Dermis microvascular lymphatic vessel endothelial cell (primary cell): ENCODE data around the gene DNAJB1. TPM values are rescaled to one million over a fixed set of nuclear protein-coding genes. Genes with fewer than 3 reads are reported as not detected.

Experiments used
- DNase-seq, 2 donors: peaks; one replicate each; pipeline versions ENCODE4 v3.0.0 to v3.0.0-alpha.2; 2010; ENCODE audit warnings: low read depth in 2 of 2
- total RNA-seq: library from RNA; depleted of rRNA; stranded (reverse); fragments of >200 nt; gene quantifications from 2 replicates; pipeline ENCODE4 v1.2.1, GENCODE V29; 2014

The DNAJB1 gene
- total RNA-seq, 1 donor from 2014 or later: 23.7 TPM

DNA sequence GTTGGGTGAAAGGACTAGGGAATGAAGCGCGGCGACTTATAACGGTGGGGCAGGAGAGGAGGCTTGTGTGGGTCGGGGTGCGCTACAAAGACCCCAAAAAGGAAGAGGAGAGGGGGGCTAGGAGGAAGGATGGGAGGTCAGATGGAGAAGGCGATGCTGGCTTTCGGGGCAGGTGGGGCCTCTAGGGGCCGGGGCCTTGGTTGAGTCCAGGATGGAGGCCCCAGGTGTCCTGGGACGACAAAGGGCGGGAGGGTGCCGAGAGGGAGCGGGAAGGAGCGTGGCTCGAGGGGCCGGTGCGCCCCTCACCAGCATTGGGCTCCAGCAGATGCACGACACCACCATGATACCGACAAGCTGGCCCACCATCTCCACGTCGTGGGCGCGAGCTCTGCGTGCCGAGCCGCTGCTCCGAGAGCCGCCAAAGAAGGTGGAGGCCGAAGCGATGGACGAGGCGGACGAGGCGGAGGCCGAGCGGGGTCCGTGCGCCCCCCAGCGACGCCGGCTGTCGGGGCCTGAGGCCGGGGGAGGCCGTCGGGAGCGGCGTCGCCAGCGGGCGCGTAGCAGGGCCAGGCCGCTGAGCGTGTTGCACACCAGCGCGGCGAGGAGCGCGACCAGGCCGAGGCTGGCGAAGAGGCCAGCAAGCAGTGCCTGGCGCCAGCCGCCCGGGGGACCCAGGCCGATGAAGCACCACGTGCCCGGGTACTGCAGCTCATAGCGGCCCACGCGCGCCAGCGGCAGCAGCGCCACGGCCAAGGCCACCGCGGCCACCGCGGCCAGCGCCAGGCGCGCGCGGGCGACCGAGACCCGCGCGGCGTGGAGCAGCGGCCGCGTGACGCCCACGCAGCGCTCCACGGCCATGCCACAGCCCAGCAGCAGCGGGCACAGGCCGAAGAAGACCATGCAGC lies 44.9 kb downstream of the DNAJB1 start:
- DNase-seq: peak in 1 of 2 donors; percentile 52

- peak in 1 of 2 donors; percentile 53 for DNase-seq
Measured at GRCh38 chr19:14472202-14472938, 45.8 kb downstream of the DNAJB1 start.

DNA sequence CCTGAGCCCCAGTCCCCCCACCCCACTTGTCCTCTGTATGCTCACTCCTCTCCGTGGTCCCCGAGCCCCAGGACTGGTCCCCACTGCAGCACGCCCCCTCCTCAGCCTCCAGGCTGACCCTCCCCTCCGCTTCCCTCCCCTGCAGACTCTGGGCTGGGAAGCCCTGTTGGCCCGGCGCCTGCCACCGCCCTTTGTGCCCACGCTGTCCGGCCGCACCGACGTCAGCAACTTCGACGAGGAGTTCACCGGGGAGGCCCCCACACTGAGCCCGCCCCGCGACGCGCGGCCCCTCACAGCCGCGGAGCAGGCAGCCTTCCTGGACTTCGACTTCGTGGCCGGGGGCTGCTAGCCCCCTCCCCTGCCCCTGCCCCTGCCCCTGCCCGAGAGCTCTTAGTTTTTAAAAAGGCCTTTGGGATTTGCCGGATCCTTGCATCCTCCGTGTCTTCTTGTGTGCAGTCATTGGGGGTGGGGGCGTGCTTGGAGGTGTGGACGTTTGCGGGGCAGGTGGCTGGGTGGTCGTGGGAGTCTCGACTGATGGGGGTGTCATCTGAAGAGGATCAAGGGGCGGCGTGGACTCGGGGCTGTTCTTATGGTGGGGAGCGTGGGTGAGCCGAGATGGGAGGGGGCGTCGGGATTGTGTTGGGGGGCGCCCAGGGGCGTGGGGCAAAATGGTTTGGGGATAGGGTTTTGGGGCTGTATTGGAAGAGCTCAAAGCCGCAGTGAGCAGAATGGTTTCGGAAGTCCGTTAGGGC lies 46.6 kb downstream of the DNAJB1 start:
- no peak for DNase-seq

- DNase-seq: no peak
Measured at GRCh38 chr19:14470031-14470876, 47.9 kb downstream of the DNAJB1 start.

GRCh38 chr19:14467816-14468215 lies 50.4 kb downstream of the DNAJB1 start:
- DNase-seq: no peak

- DNase-seq: no peak
Measured at GRCh38 chr19:14467391-14467790, 50.8 kb downstream of the DNAJB1 start.

Other genes starting within 250 kb of the DNAJB1 start
- gene ADGRE5, start 137.0 kb downstream of the DNAJB1 start, total RNA-seq: 4.9 and 6.2 TPM in 2 replicates
- gene DDX39A, start 99.1 kb downstream of the DNAJB1 start, total RNA-seq: 69.7 and 71.9 TPM in 2 replicates
- gene PKN1, start 85.1 kb downstream of the DNAJB1 start, total RNA-seq: 252 and 299 TPM in 2 replicates
- 0.13 and 0.25 TPM in 2 replicates for gene PTGER1, start 43.0 kb downstream of the DNAJB1 start, total RNA-seq
- gene GIPC1, start 22.3 kb downstream of the DNAJB1 start, total RNA-seq: 109 and 126 TPM in 2 replicates
- 23.1 and 27.4 TPM in 2 replicates for gene TECR, start 11.2 kb upstream of the DNAJB1 start, total RNA-seq
- gene NDUFB7, start 53.7 kb upstream of the DNAJB1 start, total RNA-seq: 304 and 331 TPM in 2 replicates
- not detected in 2 replicates for gene CLEC17A, start 64.7 kb upstream of the DNAJB1 start, total RNA-seq
- not detected in 2 replicates for gene ADGRE3, start 156.4 kb upstream of the DNAJB1 start, total RNA-seq
- gene ZNF333, start 171.7 kb upstream of the DNAJB1 start, total RNA-seq: 4.2 and 9.6 TPM in 2 replicates